ENCODE results near the gene CHN2. TPM values are rescaled to one million over a fixed set of nuclear protein-coding genes. Genes with fewer than 3 reads are reported as not detected.
A peak's percentile ranks its signal among the peaks of the same experiment; 100 is the strongest.
"Not testable (repeated sequence)": the region's sequence is repeated elsewhere in the genome, so short reads cannot be mapped to it uniquely, and the experiment has no call there.

The CHN2 gene
- total RNA-seq, 1 donor from 2014 or later: 14.2 TPM

DNA sequence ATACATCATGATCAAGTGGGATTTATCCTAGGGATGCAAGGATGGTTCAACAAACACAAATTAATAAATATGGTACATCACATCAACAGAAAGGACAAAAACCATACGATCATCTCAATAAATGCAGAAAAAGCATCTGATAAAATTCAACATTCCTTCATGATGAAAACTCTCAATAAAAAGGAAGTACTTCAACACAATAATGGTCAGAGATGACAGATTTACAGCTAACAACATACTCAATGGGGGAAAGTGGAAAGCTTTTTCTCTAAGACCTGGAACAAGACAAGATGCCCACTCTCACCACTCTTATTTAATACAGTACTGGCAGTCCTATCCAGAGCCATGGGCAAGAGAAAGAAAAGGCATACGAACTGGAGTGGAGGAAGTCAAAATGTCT, 329.2 kb downstream of the CHN2 start:
- DNase-seq (no peak), ATAC-seq (no peak)
- H3K27ac ChIP-seq: no peak overlapping the region
- intact Hi-C loops (cut with DNase I): no loop called here
- H3K4me1 ChIP-seq: no peaks in the 10 kb centered on the region
- H3K9me3 ChIP-seq: no peaks in the 10 kb centered on the region
- H3K4me3 ChIP-seq: no peak overlapping the region
- no peaks in the 10 kb centered on the region for H3K27me3 ChIP-seq (ENCODE audit: low read depth)
- TF ChIP-seq, protein P1, sequence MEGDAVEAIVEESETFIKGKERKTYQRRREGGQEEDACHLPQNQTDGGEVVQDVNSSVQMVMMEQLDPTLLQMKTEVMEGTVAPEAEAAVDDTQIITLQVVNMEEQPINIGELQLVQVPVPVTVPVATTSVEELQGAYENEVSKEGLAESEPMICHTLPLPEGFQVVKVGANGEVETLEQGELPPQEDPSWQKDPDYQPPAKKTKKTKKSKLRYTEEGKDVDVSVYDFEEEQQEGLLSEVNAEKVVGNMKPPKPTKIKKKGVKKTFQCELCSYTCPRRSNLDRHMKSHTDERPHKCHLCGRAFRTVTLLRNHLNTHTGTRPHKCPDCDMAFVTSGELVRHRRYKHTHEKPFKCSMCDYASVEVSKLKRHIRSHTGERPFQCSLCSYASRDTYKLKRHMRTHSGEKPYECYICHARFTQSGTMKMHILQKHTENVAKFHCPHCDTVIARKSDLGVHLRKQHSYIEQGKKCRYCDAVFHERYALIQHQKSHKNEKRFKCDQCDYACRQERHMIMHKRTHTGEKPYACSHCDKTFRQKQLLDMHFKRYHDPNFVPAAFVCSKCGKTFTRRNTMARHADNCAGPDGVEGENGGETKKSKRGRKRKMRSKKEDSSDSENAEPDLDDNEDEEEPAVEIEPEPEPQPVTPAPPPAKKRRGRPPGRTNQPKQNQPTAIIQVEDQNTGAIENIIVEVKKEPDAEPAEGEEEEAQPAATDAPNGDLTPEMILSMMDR (IDR thresholded peaks at IDR 0.05): no peak
- no peaks in the 10 kb centered on the region for H3K36me3 ChIP-seq

DNA sequence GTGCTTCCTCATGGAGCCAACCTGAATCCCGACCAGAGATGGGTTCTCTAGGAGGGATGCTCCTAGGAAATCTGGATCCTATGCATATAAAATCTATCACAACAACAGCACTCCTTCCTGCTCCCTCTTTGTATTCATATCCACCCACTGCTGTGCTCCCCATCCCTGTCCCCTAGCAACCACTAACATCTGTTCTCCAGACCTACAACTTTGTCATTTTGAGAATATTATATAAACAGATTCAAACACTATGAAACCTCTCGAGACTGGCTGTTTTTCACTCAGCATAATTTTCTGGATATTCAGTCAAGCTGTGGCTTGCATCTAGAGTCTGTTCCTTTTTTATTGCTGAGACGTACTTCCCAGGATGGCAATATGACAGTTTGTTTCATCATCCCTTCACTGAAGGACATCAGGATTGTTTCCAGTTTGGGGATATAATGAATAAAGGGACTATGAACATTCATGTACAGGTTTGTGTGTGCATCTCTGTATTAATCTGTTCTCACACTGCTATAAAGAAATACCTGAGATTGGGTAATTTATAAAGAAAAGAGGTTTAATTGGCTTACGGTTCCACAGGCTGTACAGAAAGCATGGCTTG, 333.0 kb downstream of the CHN2 start:
- intact Hi-C loops (cut with DNase I): no loop called here
- DNase-seq (no peak), ATAC-seq (no peak)
- no peaks in the 10 kb centered on the region for H3K36me3 ChIP-seq
- no peaks in the 10 kb centered on the region for H3K4me1 ChIP-seq
- TF ChIP-seq, protein P1 (IDR thresholded peaks at IDR 0.05): no peak
- no peaks in the 10 kb centered on the region for H3K9me3 ChIP-seq
- H3K4me3 ChIP-seq: no peak overlapping the region
- H3K27me3 ChIP-seq (ENCODE audit: low read depth): no peaks in the 10 kb centered on the region
- H3K27ac ChIP-seq: no peak overlapping the region

DNA sequence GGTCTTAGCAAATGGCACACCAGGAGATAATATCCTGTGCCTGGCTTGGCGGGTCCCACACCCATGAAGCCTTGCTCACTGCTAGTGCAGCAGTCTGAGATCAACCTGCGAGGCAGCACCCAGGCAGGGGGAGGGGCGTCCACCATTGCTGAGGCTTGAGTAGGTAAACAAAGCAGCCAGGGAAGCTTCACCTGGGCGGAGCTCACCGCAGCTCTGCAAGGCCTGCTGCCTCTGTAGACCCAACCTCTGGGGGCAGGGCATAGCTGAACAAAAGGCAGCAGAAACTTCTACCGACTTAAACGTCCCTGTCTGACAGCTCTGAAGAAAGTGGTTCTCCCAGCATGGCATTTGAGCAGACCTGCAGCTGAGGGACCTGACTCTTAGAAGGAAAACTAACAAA, 334.0 kb downstream of the CHN2 start:
- peak; percentile 48 for DNase-seq
- H3K9me3 ChIP-seq; H3K36me3 ChIP-seq; intact Hi-C loops (cut with DNase I); H3K4me3 ChIP-seq; H3K4me1 ChIP-seq; ATAC-seq; H3K27me3 ChIP-seq (ENCODE audit: low read depth); H3K27ac ChIP-seq: not testable (repeated sequence)

Other genes with a start within 250 kb of the CHN2 start
- 6.4 TPM for gene TRIL, start 236.4 kb upstream of the CHN2 start, total RNA-seq
- 49.4 TPM for gene CPVL, start 48.2 kb upstream of the CHN2 start, total RNA-seq